Neural cell (in vitro differentiated cells): ENCODE data around the gene PEX6. TPM values are rescaled to one million over a fixed set of nuclear protein-coding genes. Genes with fewer than 3 reads are reported as not detected.
A peak's percentile ranks its signal among the peaks of the same experiment; 100 is the strongest.

Experiments
- H2AFZ ChIP-seq: fragments of 200-600, 300-800 bp; sonication (generic), shearing (Covaris generic); 2 replicates; pipeline ENCODE4 v1.6.0; 2014; ENCODE audit warnings: low read depth, mild to moderate bottlenecking, antibody characterized with exemption, low read length, moderate library complexity
- H3F3A ChIP-seq: fragments of 200-600 bp; shearing (Covaris generic); 2 replicates; pipeline ENCODE4 v1.6.1; 2016; ENCODE audit warnings: mild to moderate bottlenecking, moderate library complexity, mixed read lengths, antibody characterized with exemption, low read length; ENCODE audit not compliant: insufficient read depth, poor library complexity, severe bottlenecking
- H3K27ac ChIP-seq: fragments of 200-600, 300-800 bp; sonication (generic), shearing (Covaris generic); 2 replicates; pipeline ENCODE4 v1.5.1; 2014; ENCODE audit warnings: mild to moderate bottlenecking, low read length, moderate library complexity
- H3K27me3 ChIP-seq: fragments of 300-800, 200-600 bp; sonication (generic), shearing (Covaris generic); 2 replicates; pipeline ENCODE4 v1.6.0; 2014; ENCODE audit warnings: mild to moderate bottlenecking, low read depth, low read length, moderate library complexity; ENCODE audit not compliant: insufficient read depth
- H3K36me3 ChIP-seq: fragments of 300-800, 200-600 bp; sonication (generic), shearing (Covaris generic); 2 replicates; pipeline ENCODE4 v1.5.1; 2014; ENCODE audit warnings: mild to moderate bottlenecking, antibody characterized with exemption, low read length, moderate library complexity; ENCODE audit not compliant: insufficient read depth
- H3K4me2 ChIP-seq: fragments of 300-800, 200-600 bp; sonication (generic), shearing (Covaris generic); 2 replicates; pipeline ENCODE4 v1.6.0; 2014; ENCODE audit warnings: mild to moderate bottlenecking, low read length
- H3K4me3 ChIP-seq: fragments of 300-800, 200-600 bp; sonication (generic), shearing (Covaris generic); 2 replicates; pipeline ENCODE4 v1.5.1; 2014; ENCODE audit warnings: mild to moderate bottlenecking, low read length, moderate library complexity
- H3K79me2 ChIP-seq: fragments of 200-600 bp; shearing (Covaris generic); replicated peaks from 2 replicates; pipeline ENCODE4 v1.6.0; 2014; ENCODE audit warnings: mild to moderate bottlenecking, low read length, moderate library complexity; ENCODE audit not compliant: insufficient read depth
- H3K9ac ChIP-seq: fragments of 300-800, 200-600 bp; sonication (generic), shearing (Covaris generic); 2 replicates; pipeline ENCODE4 v1.6.1; 2016; ENCODE audit warnings: mild to moderate bottlenecking, low read length, mixed read lengths
- H3K9me2 ChIP-seq: fragments of 200-600 bp; shearing (Covaris generic); 2 replicates; pipeline ENCODE4 v1.6.1; 2016; ENCODE audit warnings: mild to moderate bottlenecking, low read length, mixed read lengths; ENCODE audit not compliant: insufficient read depth
- H3K9me3 ChIP-seq: fragments of 200-600, 300-800 bp; sonication (generic), shearing (Covaris generic); 2 replicates; pipeline ENCODE4 v1.6.1; 2016; ENCODE audit warnings: mild to moderate bottlenecking, mixed run types, low read length, moderate library complexity, mixed read lengths
- H4K20me1 ChIP-seq: fragments of 200-600 bp; shearing (Covaris generic); 2 replicates; pipeline ENCODE4 v1.6.1; 2016; ENCODE audit warnings: mild to moderate bottlenecking, mixed run types; ENCODE audit not compliant: insufficient read depth
- EP300 ChIP-seq: fragments of 450-650 bp; conservative IDR thresholded peaks from 2 replicates; pipeline ENCODE4 v1.6.1; 2014; ENCODE audit warnings: antibody characterized with exemption, mild to moderate bottlenecking, moderate library complexity; ENCODE audit not compliant: poor library complexity, severe bottlenecking
- EZH2 ChIP-seq: fragments of 200-600, 300-800 bp; shearing (Covaris generic), sonication (generic); IDR thresholded peaks from 2 replicates; pipeline ENCODE4 v1.6.1; 2014; ENCODE audit warnings: antibody characterized with exemption, low read length, borderline replicate concordance, mild to moderate bottlenecking; ENCODE audit not compliant: insufficient read depth, poor library complexity, severe bottlenecking
- MXI1 ChIP-seq: fragments of 450-650 bp; conservative IDR thresholded peaks from 2 replicates; pipeline ENCODE4 v1.6.1; 2014; ENCODE audit warnings: antibody characterized with exemption, mild to moderate bottlenecking; ENCODE audit not compliant: poor library complexity, severe bottlenecking
- POLR2AphosphoS5 ChIP-seq: IDR thresholded peaks from 2 replicates; pipeline ENCODE4 v1.6.1; 2012
- RAD21 ChIP-seq: fragments of 450-650 bp; conservative IDR thresholded peaks from 2 replicates; pipeline ENCODE4 v1.6.1; 2014; ENCODE audit warnings: antibody characterized with exemption, mild to moderate bottlenecking, moderate library complexity
- SMC3 ChIP-seq: fragments of 450-650 bp; conservative IDR thresholded peaks from 2 replicates; pipeline ENCODE4 v1.6.1; 2014; ENCODE audit warnings: antibody characterized with exemption, mild to moderate bottlenecking, moderate library complexity; ENCODE audit not compliant: poor library complexity
- TAF1 ChIP-seq: IDR thresholded peaks from 2 replicates; pipeline ENCODE4 v1.6.1; 2012; ENCODE audit warnings: low read depth
- polyA plus RNA-seq: library from polyadenylated mRNA; depleted of rRNA; stranded (reverse); fragments of >200 nt; gene quantifications from 2 replicates; pipeline ENCODE4 v1.2.3, GENCODE V29; 2014
- TF ChIP-seq, protein P1 (sequence below): fragments of 450-650 bp; IDR thresholded peaks from 2 replicates; pipeline ENCODE4 v1.5.1; 2014; ENCODE audit warnings: antibody characterized with exemption, mild to moderate bottlenecking, moderate library complexity; ENCODE audit not compliant: poor library complexity, severe bottlenecking
- TF ChIP-seq, protein P2 (sequence below): IDR thresholded peaks from 2 replicates; pipeline ENCODE4 v1.6.1; 2012; ENCODE audit warnings: borderline replicate concordance

PEX6 gene
- polyA plus RNA-seq, 1 donor from 2014 or later, result 20.4 TPM

DNA sequence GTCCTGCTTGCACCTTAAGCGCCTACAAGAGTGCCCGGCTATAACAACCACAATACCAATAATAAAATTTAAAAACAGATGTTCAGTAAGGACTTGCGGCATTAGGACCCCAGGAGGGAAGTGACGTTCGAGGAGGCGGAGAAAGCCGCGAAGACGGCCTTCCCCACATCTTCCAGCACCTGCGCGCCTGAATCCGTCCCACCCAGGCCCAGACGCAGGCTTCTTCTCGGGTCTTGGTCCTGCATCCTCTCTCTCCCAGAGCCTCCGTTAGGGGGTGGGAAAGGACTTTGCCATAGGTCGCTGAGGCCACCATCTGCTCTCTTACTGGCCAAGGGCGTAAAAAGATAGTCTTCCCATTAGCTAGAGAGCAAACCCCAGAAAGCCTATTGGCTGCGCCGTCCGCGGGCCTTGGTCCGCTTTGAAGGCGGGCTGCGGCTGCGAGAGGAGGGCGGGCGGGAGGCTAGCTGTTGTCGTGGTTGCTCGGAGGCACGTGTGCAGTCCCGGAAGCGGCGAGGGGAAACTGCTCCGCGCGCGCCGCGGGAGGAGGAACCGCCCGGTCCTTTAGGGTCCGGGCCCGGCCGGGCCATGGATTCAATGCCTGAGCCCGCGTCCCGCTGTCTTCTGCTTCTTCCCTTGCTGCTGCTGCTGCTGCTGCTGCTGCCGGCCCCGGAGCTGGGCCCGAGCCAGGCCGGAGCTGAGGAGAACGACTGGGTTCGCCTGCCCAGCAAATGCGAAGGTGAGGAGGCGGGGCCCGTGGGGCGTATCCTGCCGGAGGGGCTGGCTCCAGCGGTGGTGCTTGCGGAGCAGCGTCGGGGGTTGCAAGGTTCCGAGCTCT lies 49.8 kb downstream of the PEX6 start, which contains the start of gene CNPY3:
TSS of gene CNPY3 (plus strand) at position 495 of the 835 bp plus-strand sequence. CDS start at position 586, 91 bp downstream.
- no peaks in the 10 kb centered on the region for H3K36me3 ChIP-seq
- H3K9me3 ChIP-seq, result no peaks in the 10 kb centered on the region
- H4K20me1 ChIP-seq, result no peaks in the 10 kb centered on the region
- no peak for TF ChIP-seq EZH2
- peak; percentile 19 for TF ChIP-seq RAD21
- TF ChIP-seq, protein P1, sequence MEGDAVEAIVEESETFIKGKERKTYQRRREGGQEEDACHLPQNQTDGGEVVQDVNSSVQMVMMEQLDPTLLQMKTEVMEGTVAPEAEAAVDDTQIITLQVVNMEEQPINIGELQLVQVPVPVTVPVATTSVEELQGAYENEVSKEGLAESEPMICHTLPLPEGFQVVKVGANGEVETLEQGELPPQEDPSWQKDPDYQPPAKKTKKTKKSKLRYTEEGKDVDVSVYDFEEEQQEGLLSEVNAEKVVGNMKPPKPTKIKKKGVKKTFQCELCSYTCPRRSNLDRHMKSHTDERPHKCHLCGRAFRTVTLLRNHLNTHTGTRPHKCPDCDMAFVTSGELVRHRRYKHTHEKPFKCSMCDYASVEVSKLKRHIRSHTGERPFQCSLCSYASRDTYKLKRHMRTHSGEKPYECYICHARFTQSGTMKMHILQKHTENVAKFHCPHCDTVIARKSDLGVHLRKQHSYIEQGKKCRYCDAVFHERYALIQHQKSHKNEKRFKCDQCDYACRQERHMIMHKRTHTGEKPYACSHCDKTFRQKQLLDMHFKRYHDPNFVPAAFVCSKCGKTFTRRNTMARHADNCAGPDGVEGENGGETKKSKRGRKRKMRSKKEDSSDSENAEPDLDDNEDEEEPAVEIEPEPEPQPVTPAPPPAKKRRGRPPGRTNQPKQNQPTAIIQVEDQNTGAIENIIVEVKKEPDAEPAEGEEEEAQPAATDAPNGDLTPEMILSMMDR, result peak; percentile 60
- TF ChIP-seq POLR2AphosphoS5, result peak; percentile 86
- peak; percentile 17 for TF ChIP-seq EP300
- TF ChIP-seq, protein P2, sequence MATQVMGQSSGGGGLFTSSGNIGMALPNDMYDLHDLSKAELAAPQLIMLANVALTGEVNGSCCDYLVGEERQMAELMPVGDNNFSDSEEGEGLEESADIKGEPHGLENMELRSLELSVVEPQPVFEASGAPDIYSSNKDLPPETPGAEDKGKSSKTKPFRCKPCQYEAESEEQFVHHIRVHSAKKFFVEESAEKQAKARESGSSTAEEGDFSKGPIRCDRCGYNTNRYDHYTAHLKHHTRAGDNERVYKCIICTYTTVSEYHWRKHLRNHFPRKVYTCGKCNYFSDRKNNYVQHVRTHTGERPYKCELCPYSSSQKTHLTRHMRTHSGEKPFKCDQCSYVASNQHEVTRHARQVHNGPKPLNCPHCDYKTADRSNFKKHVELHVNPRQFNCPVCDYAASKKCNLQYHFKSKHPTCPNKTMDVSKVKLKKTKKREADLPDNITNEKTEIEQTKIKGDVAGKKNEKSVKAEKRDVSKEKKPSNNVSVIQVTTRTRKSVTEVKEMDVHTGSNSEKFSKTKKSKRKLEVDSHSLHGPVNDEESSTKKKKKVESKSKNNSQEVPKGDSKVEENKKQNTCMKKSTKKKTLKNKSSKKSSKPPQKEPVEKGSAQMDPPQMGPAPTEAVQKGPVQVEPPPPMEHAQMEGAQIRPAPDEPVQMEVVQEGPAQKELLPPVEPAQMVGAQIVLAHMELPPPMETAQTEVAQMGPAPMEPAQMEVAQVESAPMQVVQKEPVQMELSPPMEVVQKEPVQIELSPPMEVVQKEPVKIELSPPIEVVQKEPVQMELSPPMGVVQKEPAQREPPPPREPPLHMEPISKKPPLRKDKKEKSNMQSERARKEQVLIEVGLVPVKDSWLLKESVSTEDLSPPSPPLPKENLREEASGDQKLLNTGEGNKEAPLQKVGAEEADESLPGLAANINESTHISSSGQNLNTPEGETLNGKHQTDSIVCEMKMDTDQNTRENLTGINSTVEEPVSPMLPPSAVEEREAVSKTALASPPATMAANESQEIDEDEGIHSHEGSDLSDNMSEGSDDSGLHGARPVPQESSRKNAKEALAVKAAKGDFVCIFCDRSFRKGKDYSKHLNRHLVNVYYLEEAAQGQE, result peak; percentile 27
- peak; percentile 59 for TF ChIP-seq TAF1
- TF ChIP-seq MXI1, result peak; percentile 99
- no peak for TF ChIP-seq SMC3
- H3K9ac ChIP-seq, result peak within 1 kb of the TSS; percentile 90
- no peaks in the 10 kb centered on the region for H3F3A ChIP-seq
- H3K27me3 ChIP-seq, result no peaks in the 10 kb centered on the region
- H3K79me2 ChIP-seq, result peaks cover 20% of the 10 kb centered on the region
- H3K27ac ChIP-seq, result peak within 1 kb of the TSS; percentile 99
- peak within 1 kb of the TSS; percentile 97 for H3K4me2 ChIP-seq
- peak within 1 kb of the TSS; percentile 88 for H3K4me3 ChIP-seq
- H3K9me2 ChIP-seq, result no peaks in the 10 kb centered on the region
- peak within 1 kb of the TSS; percentile 97 for H2AFZ ChIP-seq

DNA sequence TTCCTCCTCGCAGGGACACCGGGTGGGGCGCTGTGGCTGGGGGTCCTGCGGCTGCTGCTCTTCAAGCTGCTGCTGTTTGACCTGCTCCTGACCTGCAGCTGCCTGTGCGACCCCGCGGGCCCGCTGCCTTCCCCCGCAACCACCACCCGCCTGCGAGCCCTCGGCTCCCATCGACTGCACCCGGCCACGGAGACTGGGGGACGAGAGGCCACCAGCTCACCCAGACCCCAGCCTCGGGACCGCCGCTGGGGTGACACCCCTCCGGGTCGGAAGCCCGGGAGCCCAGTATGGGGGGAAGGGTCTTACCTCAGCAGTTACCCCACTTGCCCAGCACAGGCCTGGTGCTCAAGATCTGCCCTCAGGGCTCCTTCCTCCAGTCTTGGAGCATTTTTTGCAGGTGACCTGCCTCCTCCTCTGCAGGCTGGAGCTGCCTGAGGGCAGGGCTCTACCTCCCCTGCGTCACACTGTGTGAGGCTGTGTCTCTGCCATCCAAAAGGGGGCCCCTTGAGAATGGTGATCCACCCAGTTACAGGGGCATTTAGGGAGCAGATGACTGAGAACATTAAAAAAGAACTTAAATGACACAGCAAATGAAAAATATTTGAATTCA lies 53.6 kb downstream of the PEX6 start:
- Histone ChIP-seq H3K27me3 (no peaks in the 10 kb centered on the region), H3K9ac (no peak overlapping the region), H3K4me3 (no peak overlapping the region), H4K20me1 (no peaks in the 10 kb centered on the region), H3K36me3 (no peaks in the 10 kb centered on the region), H3K9me3 (no peaks in the 10 kb centered on the region), H3K27ac (no peak overlapping the region), H3F3A (no peaks in the 10 kb centered on the region), H2AFZ (no peak overlapping the region), H3K4me2 (no peak overlapping the region), H3K79me2 (no peaks in the 10 kb centered on the region), H3K9me2 (no peaks in the 10 kb centered on the region)
- TF ChIP-seq TAF1, result no peak
- no peak for TF ChIP-seq RAD21
- TF ChIP-seq EZH2, result no peak
- no peak for TF ChIP-seq POLR2AphosphoS5
- TF ChIP-seq EP300, result no peak
- TF ChIP-seq, protein P2, result no peak
